ENCODE results near the gene AP3B1. TPM values are rescaled to one million over a fixed set of nuclear protein-coding genes. Genes with fewer than 3 reads are reported as not detected.

Gene AP3B1
- total RNA-seq, 1 experiment from 2014 or later: 41.8 TPM

DNA sequence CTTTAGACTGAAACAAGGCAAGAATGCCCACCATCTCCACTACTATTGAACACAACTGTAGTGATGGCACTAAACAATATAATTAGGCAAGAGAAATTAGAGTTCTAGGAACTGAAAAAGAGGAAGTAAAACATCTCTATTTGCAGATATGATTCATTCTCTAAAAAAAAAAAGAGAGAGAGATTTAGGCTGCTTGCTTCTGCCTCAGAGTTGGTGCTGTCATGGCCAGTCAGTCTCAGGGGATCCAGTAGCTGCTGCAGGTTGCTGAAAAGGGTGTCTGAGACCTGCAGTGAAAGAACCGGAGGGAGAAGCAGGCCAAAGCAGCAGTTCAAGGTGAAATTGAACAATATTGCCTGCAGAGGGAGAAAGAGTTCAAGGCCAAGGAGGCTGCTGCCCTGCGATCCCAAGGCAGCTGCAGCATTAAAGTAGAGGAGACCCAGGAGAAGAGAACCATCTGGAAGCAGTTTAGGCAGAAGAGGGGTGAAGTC, 72.5 kb downstream of the AP3B1 start:
- no peaks in the 10 kb centered on the region for H3K79me2 ChIP-seq (ENCODE audit: insufficient read depth, low read length)
- H3K9me3 ChIP-seq (ENCODE audit: control insufficient read depth, low read depth, low read length): no peaks in the 10 kb centered on the region
- no peak overlapping the region for H2BK120ac ChIP-seq (ENCODE audit: low read depth, low read length, poor library complexity, severe bottlenecking)
- H3K27ac ChIP-seq (ENCODE audit: insufficient read length, low read depth, low read length): no peak overlapping the region
- H2BK20ac ChIP-seq (ENCODE audit: low read depth, low read length, poor library complexity, severe bottlenecking): no peak overlapping the region
- Mint-ChIP-seq H3K4me1 (peaks cover 6 to 9% of the 10 kb centered on the region in 2 experiments), H3K27ac (peak overlapping the region in 2 of 3 experiments; percentile 76 to 85; a peak in 3 of 7 replicates), H3K36me3 (ENCODE audit: insufficient read depth in 1 of 3, low read depth in 3 of 3) (peaks cover 14 to 16% (median 15%) of the 10 kb centered on the region in 3 experiments; a peak in 6 of 7 replicates), H3K27me3 (ENCODE audit: low read depth) (no peaks in the 10 kb centered on the region), H3K4me3 (no peak overlapping the region), H3K9me3 (peaks cover 2 to 12% of the 10 kb centered on the region in 2 experiments; a peak in 3 of 5 replicates)
- H4K5ac ChIP-seq (ENCODE audit: insufficient read length, low read depth, low read length): no peak overlapping the region
- H3K23ac ChIP-seq (ENCODE audit: insufficient read length, low read depth, low read length): no peak overlapping the region
- H2AFZ ChIP-seq (ENCODE audit: low read length): no peak overlapping the region
- no peaks in the 10 kb centered on the region for H4K20me1 ChIP-seq (ENCODE audit: control insufficient read depth, insufficient read depth, insufficient read length)
- no peak overlapping the region for H2BK15ac ChIP-seq (ENCODE audit: low read depth, low read length)
- no peak overlapping the region for H3K9ac ChIP-seq (ENCODE audit: extremely low read depth, insufficient read length, low read length)
- H3K23me2 ChIP-seq (ENCODE audit: insufficient read length, low read depth, low read length, poor library complexity, severe bottlenecking): no peaks in the 10 kb centered on the region
- no peak overlapping the region for H3K56ac ChIP-seq (ENCODE audit: insufficient read length, low read depth, low read length)
- no peak overlapping the region for H4K8ac ChIP-seq (replicated peaks; ENCODE audit: insufficient read length, low read depth, low read length)
- H2BK5ac ChIP-seq (ENCODE audit: insufficient read length, low read length): no peak overlapping the region
- H3K27me3 ChIP-seq (ENCODE audit: insufficient read depth, low read length): no peaks in the 10 kb centered on the region
- no peak overlapping the region for H3K18ac ChIP-seq (ENCODE audit: insufficient read length, low read depth, low read length)
- no peak overlapping the region for H2AK5ac ChIP-seq (ENCODE audit: insufficient read length, low read length)
- no peak overlapping the region for H3K4ac ChIP-seq (ENCODE audit: low read depth, low read length)
- no peaks in the 10 kb centered on the region for H3K4me1 ChIP-seq (ENCODE audit: insufficient read depth, low read length)
- WGBS (ENCODE audit: extremely low coverage, insufficient read length, low lambda C conversion rate): no CpG with 5 or more reads among the region's 2 CpGs
- no peak overlapping the region for H3K4me2 ChIP-seq (ENCODE audit: insufficient read depth, insufficient read length, low read length)
- no peak overlapping the region for H3T11ph ChIP-seq (ENCODE audit: low read length)
- TF ChIP-seq, protein P1, sequence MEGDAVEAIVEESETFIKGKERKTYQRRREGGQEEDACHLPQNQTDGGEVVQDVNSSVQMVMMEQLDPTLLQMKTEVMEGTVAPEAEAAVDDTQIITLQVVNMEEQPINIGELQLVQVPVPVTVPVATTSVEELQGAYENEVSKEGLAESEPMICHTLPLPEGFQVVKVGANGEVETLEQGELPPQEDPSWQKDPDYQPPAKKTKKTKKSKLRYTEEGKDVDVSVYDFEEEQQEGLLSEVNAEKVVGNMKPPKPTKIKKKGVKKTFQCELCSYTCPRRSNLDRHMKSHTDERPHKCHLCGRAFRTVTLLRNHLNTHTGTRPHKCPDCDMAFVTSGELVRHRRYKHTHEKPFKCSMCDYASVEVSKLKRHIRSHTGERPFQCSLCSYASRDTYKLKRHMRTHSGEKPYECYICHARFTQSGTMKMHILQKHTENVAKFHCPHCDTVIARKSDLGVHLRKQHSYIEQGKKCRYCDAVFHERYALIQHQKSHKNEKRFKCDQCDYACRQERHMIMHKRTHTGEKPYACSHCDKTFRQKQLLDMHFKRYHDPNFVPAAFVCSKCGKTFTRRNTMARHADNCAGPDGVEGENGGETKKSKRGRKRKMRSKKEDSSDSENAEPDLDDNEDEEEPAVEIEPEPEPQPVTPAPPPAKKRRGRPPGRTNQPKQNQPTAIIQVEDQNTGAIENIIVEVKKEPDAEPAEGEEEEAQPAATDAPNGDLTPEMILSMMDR (conservative IDR thresholded peaks at IDR 0.05): peak; percentile 62
- H3K14ac ChIP-seq (ENCODE audit: insufficient read depth, low read length): no peak overlapping the region
- no peaks in the 10 kb centered on the region for H3K79me1 ChIP-seq (ENCODE audit: insufficient read depth, low read depth, low read length, poor library complexity, severe bottlenecking)
- no peak overlapping the region for H2BK12ac ChIP-seq (ENCODE audit: insufficient read length, low read depth, low read length)
- no peak overlapping the region for H4K91ac ChIP-seq (ENCODE audit: insufficient read length, low read depth, low read length)
- DNase-seq: peak; percentile 52

All from H9 (cell line).